ENCODE results near the gene PRSS57.

PRSS57 gene

DNA sequence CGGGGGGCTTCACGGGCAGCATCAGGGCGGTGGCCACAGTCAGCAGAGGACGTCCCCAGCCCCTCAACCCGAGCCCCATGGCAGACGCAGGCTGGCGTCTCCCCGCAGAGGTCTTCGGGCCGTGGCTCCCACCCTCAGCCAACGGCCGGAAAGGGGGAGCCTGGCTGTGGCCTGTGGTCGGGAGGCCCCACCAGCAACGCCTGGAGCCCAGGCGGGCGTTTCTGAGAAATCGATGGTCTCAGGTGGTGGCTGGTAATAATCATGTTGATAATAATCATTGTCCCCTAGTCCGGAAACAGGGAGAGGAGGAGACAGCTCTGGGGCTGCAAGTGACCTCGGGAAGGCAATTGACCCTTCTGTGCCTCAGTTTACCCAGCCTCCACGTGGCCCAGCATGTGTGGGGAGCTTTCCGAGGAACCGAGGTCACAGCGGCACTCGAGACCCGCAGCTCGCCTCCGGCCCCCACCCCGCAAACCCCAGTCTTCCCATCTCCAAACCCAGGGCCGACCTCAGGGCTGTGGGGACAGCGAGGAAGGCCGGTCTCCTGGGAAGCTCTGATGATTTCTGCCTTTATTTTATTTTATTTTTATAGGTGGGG is at the start of gene PRSS57:
PRSS57 (minus strand) TSS at position 101 of the 598 bp plus-strand sequence; CDS start at position 79, 22 bp downstream.
- TF ChIP-seq, protein P1, sequence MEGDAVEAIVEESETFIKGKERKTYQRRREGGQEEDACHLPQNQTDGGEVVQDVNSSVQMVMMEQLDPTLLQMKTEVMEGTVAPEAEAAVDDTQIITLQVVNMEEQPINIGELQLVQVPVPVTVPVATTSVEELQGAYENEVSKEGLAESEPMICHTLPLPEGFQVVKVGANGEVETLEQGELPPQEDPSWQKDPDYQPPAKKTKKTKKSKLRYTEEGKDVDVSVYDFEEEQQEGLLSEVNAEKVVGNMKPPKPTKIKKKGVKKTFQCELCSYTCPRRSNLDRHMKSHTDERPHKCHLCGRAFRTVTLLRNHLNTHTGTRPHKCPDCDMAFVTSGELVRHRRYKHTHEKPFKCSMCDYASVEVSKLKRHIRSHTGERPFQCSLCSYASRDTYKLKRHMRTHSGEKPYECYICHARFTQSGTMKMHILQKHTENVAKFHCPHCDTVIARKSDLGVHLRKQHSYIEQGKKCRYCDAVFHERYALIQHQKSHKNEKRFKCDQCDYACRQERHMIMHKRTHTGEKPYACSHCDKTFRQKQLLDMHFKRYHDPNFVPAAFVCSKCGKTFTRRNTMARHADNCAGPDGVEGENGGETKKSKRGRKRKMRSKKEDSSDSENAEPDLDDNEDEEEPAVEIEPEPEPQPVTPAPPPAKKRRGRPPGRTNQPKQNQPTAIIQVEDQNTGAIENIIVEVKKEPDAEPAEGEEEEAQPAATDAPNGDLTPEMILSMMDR (IDR thresholded peaks at IDR 0.05; ENCODE audit: low read depth, low read length, poor library complexity, severe bottlenecking), result no peak
- no peak for TF ChIP-seq EZH2phosphoT487 (IDR thresholded peaks at IDR 0.05; ENCODE audit: borderline replicate concordance, low read length)
- H4K20me1 ChIP-seq (ENCODE audit: control insufficient read depth, insufficient read depth, low read depth, low read length), result no peaks in the 10 kb centered on the region
- no peaks in the 10 kb centered on the region for H3K9me3 ChIP-seq (ENCODE audit: control insufficient read depth, insufficient read depth, low read length)
- no peaks in the 10 kb centered on the region for H3K79me2 ChIP-seq (ENCODE audit: control insufficient read depth, low read length)
- no peaks in the 10 kb centered on the region for H3F3A ChIP-seq (ENCODE audit: control insufficient read depth, insufficient read depth)
- H3K36me3 ChIP-seq (ENCODE audit: control insufficient read depth, low read length), result no peaks in the 10 kb centered on the region
- no peaks in the 10 kb centered on the region for H3K4me1 ChIP-seq (ENCODE audit: control insufficient read depth, low read length)
- H3K27ac ChIP-seq (ENCODE audit: low read depth, low read length), result no peak within 1 kb of the TSS
- H3K4me2 ChIP-seq (ENCODE audit: low read length), result no peak within 1 kb of the TSS
- peaks cover 10% of the 10 kb centered on the region for H3K27me3 ChIP-seq (ENCODE audit: control insufficient read depth, low read length)
- no peak within 1 kb of the TSS for H3K4me3 ChIP-seq (ENCODE audit: low read length)
- no peaks in the 10 kb centered on the region for H3K9me2 ChIP-seq (replicated peaks; ENCODE audit: control insufficient read depth, low read length)

DNA sequence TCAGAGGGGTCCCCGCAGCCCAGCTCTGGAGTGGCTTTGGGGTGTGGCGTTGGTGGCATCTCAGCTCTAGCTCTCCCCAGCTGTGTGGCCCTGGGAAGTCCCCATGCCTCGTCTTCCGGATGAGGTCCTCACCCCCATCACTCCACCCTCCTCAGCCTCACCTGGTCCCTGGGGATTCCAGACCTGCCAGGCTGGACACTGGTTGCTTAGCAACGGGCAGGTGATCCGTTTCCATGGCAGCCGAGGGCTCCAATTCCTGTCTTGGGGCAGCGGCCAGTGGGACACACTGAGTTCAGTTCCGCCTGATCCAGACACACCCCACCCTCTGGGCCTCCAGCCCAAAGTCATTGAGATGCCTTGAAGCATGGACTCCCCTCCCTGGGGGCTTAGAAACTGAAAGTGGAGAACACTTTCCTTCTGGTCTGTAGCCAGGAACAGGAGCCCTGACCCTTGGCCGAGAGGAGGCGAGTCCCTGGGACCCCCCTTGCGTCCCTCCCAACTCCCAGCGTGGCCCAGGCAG is 48.0 kb upstream of the PRSS57 start:
- Histone ChIP-seq H3K36me3 (ENCODE audit: control insufficient read depth, low read length) (no peaks in the 10 kb centered on the region), H3F3A (ENCODE audit: control insufficient read depth, insufficient read depth) (no peaks in the 10 kb centered on the region), H3K27ac (ENCODE audit: low read depth, low read length) (no peak overlapping the region), H3K4me2 (ENCODE audit: low read length) (no peak overlapping the region), H3K27me3 (ENCODE audit: control insufficient read depth, low read length) (no peaks in the 10 kb centered on the region), H3K4me1 (ENCODE audit: control insufficient read depth, low read length) (no peaks in the 10 kb centered on the region; the same call in 1 of the 2 replicates), H3K9me2 (replicated peaks; ENCODE audit: control insufficient read depth, low read length) (no peaks in the 10 kb centered on the region), H4K20me1 (ENCODE audit: control insufficient read depth, insufficient read depth, low read depth, low read length) (no peaks in the 10 kb centered on the region), H3K9me3 (ENCODE audit: control insufficient read depth, insufficient read depth, low read length) (peaks cover 5% of the 10 kb centered on the region; the same call in 1 of the 2 replicates), H3K79me2 (ENCODE audit: control insufficient read depth, low read length) (no peaks in the 10 kb centered on the region), H3K4me3 (ENCODE audit: low read length) (no peak overlapping the region)
- TF ChIP-seq EZH2phosphoT487 (IDR thresholded peaks at IDR 0.05; ENCODE audit: borderline replicate concordance, low read length), result no peak
- TF ChIP-seq, protein P1 (IDR thresholded peaks at IDR 0.05; ENCODE audit: low read depth, low read length, poor library complexity, severe bottlenecking), result no peak

DNA sequence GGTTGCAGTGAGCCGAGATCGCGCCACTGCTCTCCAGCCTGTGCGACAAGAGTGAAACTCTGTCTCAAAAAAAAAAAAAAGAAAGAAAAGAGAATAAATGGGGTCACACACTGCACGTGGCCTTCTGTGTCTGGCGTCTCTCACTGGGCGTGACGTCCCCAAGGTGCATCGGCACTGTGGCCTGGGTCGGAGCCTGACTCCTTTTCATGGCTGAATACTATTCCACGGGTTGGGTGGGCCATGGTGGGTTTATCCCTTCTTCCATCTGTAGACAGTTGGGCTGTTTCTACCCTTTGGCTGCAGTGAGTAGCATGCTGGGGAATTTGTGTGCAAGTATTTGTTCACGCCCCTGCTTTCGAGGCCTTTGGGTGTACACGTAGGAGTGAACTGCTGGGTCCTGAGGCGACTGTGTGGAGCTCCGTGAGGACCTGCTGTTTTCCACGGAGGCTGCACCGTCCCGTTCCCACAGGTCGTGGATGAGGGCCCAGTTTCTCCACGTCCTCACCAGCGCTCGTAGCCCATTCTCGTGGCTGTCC is 47.4 kb upstream of the PRSS57 start:
- no peaks in the 10 kb centered on the region for H3K27me3 ChIP-seq (ENCODE audit: control insufficient read depth, low read length)
- no peak overlapping the region for H3K4me2 ChIP-seq (ENCODE audit: low read length)
- H3K4me1 ChIP-seq (ENCODE audit: control insufficient read depth, low read length), result no peaks in the 10 kb centered on the region; the same call in 1 of the 2 replicates

More for the DNA sequence above, 47.4 kb upstream of the PRSS57 start:
- H3F3A ChIP-seq (ENCODE audit: control insufficient read depth, insufficient read depth), result no peaks in the 10 kb centered on the region
- no peak for TF ChIP-seq EZH2phosphoT487 (IDR thresholded peaks at IDR 0.05; ENCODE audit: borderline replicate concordance, low read length)
- TF ChIP-seq, protein P1 (IDR thresholded peaks at IDR 0.05; ENCODE audit: low read depth, low read length, poor library complexity, severe bottlenecking), result no peak
- H3K79me2 ChIP-seq (ENCODE audit: control insufficient read depth, low read length), result no peaks in the 10 kb centered on the region
- H3K27ac ChIP-seq (ENCODE audit: low read depth, low read length), result no peak overlapping the region
- no peaks in the 10 kb centered on the region for H4K20me1 ChIP-seq (ENCODE audit: control insufficient read depth, insufficient read depth, low read depth, low read length)
- H3K9me2 ChIP-seq (replicated peaks; ENCODE audit: control insufficient read depth, low read length), result no peaks in the 10 kb centered on the region
- H3K4me3 ChIP-seq (ENCODE audit: low read length), result no peak overlapping the region
- no peaks in the 10 kb centered on the region for H3K36me3 ChIP-seq (ENCODE audit: control insufficient read depth, low read length)
- H3K9me3 ChIP-seq (ENCODE audit: control insufficient read depth, insufficient read depth, low read length), result peaks cover 3% of the 10 kb centered on the region; the same call in 1 of the 2 replicates
